ENCODE results near the gene AMHR2. TPM values are rescaled to one million over a fixed set of nuclear protein-coding genes. Genes with fewer than 3 reads are reported as not detected.
"Not testable (repeated sequence)": the region's sequence is repeated elsewhere in the genome, so short reads cannot be mapped to it uniquely, and the experiment has no call there.

The AMHR2 gene
- total RNA-seq, 2 experiments from 2014 or later, result not detected

DNA sequence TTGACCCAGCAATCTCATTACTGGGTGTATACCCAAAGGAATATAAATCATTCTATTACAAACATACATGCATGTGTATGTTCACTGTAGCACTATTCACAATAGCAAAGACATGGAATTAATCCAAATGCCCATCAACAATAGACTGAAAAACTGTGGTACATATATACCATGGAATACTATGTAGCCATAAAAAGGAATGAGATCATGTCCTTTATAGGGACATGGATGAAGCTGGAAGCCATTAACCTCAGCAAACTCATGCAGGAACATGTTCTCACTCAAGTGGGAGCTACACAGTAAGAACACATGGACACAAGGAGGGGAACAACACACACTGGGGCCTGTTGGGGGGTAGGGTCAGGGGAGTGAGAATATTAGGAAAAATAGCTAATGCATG is 15.9 kb downstream of the AMHR2 start:
- intact Hi-C loops (cut with micrococcal nuclease); H3K4me3 Mint-ChIP-seq; DNase-seq; H3K27me3 Mint-ChIP-seq (ENCODE audit: low read depth); H3K27ac Mint-ChIP-seq; H3K9me3 Mint-ChIP-seq: not testable (repeated sequence)
- H3K36me3 Mint-ChIP-seq (ENCODE audit: low read depth), result peaks cover 19% of the 10 kb centered on the region
- CTCF ChIA-PET, result interaction anchor here (0.8 to 2.4 kb wide), 3 partner anchors 69 to 87 kb away, joined by 3 to 6 read pairs (median 5); no protein-coding TSS in a partner anchor
- H3K4me1 Mint-ChIP-seq (ENCODE audit: low read depth), result peaks cover 22% of the 10 kb centered on the region

DNA sequence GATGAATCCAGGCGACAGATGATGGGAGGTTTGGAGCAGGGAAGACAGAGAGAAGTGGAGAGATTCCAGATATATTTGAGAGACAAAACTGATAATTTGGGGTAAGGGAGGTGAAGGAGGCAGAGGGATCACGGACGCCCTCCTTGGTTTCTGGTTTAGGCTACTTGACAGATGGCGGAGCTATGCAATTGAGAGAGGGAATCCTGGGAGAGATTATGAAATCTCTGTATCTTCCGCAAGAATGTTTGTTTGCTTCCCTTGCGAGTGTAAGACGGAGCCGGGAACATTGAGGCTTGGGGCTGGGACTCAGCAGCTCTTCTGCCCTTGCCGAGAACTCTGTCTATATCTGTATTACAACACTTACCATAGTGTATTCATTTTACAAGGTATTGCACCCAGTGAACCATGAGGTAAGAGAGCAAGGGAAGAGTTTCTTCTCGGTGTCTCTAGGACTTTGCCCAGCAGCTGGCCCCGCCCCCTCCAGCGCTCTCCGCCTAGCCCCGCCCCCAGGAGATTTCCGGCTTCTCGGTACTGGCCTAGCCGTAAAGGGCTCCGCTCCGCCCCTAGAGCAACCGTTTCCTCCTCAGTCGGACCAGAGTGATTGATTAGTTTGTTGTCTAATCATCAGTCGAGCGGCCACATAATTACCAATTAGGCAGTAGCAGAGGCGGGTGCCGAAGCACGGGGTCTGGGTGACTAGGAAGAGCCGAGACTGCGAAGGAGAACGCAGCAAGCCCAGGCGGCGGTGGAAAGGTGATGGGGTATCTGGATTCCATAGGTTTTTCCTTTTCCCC is 17.6 kb downstream of the AMHR2 start, which contains the start of gene PRR13:
TSS of gene PRR13 (plus strand) at position 695 of the 794 bp plus-strand sequence. CDS start 981 bp downstream, outside the sequence.
- Mint-ChIP-seq H3K4me3 (peak within 1 kb of the TSS; percentile 90), H3K4me1 (ENCODE audit: low read depth) (peaks cover 38% of the 10 kb centered on the region), H3K27ac (peak within 1 kb of the TSS; percentile 98), H3K36me3 (ENCODE audit: low read depth) (peaks cover 29% of the 10 kb centered on the region), H3K27me3 (ENCODE audit: low read depth) (no peaks in the 10 kb centered on the region), H3K9me3 (no peaks in the 10 kb centered on the region)
- intact Hi-C loops (cut with micrococcal nuclease), result loop anchor here (1.0 to 2.0 kb wide), 8 partner anchors 10 to 220 kb away; partner anchors contain the start of genes ATF7, PFDN5 and SP1
- peak; percentile 100 for DNase-seq
- CTCF ChIA-PET, result interaction anchor here (0.6 to 2.4 kb wide), 8 partner anchors 10 to 204 kb away, joined by 3 to 7 read pairs (median 4); no protein-coding TSS in a partner anchor

DNA sequence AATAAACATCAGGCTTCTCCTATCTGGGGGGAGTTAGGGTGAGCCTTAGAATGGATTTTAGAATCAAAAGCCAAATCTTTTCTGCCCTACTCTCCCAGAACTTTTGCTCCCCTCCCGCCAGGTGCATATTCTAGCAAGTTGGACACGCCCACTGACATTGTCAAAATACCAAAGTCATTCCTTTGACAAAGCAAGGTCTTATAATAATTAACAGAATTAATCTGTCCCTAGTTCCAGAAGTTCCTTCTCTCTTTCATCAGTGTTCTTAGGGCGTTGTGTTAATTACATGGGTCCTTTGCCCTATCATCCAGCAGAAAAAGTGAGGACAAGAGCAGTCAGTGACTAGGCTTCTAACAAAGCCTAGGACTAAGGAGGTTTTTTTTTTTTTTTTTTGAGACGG is 20.3 kb downstream of the AMHR2 start:
- intact Hi-C loops (cut with micrococcal nuclease), result no loop called here
- CTCF ChIA-PET, result interaction anchor here (0.6 kb wide), 1 partner anchor 55 kb away, joined by 4 read pairs; no protein-coding TSS in a partner anchor
- peaks cover 40% of the 10 kb centered on the region for H3K36me3 Mint-ChIP-seq (ENCODE audit: low read depth)
- H3K9me3 Mint-ChIP-seq, result no peaks in the 10 kb centered on the region
- no peak for DNase-seq
- H3K4me3 Mint-ChIP-seq, result peak overlapping the region; percentile 39
- peak overlapping the region; percentile 74 for H3K27ac Mint-ChIP-seq
- no peaks in the 10 kb centered on the region for H3K27me3 Mint-ChIP-seq (ENCODE audit: low read depth)
- peaks cover 40% of the 10 kb centered on the region for H3K4me1 Mint-ChIP-seq (ENCODE audit: low read depth)

DNA sequence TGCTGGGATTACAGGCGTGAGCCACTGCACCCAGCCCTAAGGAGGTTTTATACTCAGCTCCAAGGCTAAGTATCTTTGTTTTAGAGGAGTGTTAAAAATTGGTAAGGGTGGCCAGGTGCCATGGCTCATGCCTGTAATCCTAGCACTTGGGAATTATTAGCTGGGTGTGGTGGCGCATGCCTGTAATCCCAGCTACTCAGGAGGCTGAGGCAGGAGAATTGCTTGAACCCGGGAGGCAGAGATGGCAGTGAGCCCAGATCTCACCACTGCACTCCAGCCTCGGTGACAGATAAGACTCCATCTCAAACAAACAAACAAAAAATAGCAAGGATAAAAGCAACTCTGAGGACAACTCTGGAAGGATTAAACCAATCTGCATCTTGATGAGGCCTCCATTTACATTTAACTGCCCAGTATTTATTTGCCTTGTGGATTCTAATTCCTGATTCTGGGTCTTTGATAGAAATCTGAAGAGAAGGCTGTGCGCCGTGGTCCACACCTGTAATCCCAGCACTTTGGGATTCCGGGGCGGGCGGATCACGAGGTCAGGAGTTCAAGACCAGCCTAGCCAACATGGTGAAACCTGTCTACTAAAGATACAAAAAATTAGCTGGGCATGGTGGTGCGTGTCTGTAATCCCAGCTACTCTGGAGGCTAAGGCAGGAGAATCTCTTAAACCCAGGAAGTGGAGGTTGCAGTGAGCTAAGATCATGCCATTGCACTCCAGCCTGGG is 21.1 kb downstream of the AMHR2 start:
- peaks cover 40% of the 10 kb centered on the region for H3K36me3 Mint-ChIP-seq (ENCODE audit: low read depth)
- peak overlapping the region; percentile 59 for H3K27ac Mint-ChIP-seq
- CTCF ChIA-PET, result interaction anchor here (0.6 to 1.3 kb wide), 3 partner anchors 24 to 65 kb away, joined by 4 to 7 read pairs (median 6); partner anchors contain the start of gene SP1
- H3K9me3 Mint-ChIP-seq; DNase-seq; H3K4me3 Mint-ChIP-seq; intact Hi-C loops (cut with micrococcal nuclease); H3K27me3 Mint-ChIP-seq (ENCODE audit: low read depth): not testable (repeated sequence)
- peaks cover 40% of the 10 kb centered on the region for H3K4me1 Mint-ChIP-seq (ENCODE audit: low read depth)

DNA sequence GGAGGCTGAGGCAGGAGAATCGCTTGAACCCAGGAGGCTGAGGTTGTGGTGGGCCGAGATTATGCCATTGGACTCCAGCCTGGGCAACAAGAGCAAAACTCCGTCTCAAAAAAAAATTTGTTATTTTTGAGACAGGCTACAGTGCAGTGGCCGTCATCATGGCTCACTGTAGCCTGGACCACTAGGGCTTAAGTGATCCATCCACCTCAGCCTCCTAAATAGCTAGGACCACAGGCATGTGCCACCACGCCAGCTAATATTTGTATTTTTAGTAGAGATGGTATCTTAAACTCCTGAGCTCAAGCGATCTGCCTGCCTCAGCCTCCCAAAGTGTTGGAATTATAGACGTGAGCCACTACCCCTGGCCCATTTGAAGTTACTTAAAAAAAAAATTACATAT is 27.3 kb downstream of the AMHR2 start:
- Mint-ChIP-seq H3K27me3 (ENCODE audit: low read depth) (no peaks in the 10 kb centered on the region), H3K4me1 (ENCODE audit: low read depth) (peaks cover 37% of the 10 kb centered on the region), H3K9me3 (no peaks in the 10 kb centered on the region), H3K36me3 (ENCODE audit: low read depth) (peaks cover 50% of the 10 kb centered on the region), H3K4me3 (peak overlapping the region; percentile 24), H3K27ac (peak overlapping the region; percentile 66)
- CTCF ChIA-PET, result interaction anchor here (0.9 to 1.7 kb wide), 3 partner anchors 10 to 43 kb away, joined by 3 to 7 read pairs (median 5); partner anchors contain the start of gene PRR13
- no peak for DNase-seq
- intact Hi-C loops (cut with micrococcal nuclease), result loop anchor here (1.0 to 10.0 kb wide), 8 partner anchors 10 to 445 kb away; partner anchors contain the start of genes ATF7, CSAD, EIF4B and PRR13

DNA sequence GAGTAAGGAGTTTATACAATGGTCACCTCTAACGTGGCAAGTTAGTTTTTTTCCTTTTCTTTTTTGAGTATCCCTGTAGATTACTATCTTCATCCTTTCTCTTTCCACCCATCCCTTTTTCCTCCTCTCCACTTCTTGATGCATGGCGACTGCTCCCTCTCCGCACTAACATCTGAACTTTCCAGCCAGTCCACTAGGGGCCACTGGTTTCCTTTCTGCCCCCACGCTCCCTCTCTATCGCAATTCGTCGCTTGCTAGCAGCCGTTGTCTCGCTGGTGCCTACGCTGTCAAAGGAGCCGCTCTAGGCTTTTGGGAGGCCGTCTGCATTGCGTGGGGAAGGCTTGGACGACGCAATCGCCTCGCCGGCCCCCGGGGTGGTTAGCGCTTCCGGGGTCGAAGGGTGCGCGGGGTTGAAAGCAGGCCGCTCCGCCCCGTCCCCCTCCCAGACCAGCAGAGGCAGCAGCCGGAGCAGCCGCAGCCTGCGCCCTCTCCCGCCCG is 28.1 kb downstream of the AMHR2 start, which contains the start of gene PCBP2:
TSS of gene PCBP2 (plus strand) at position 442 of the 498 bp plus-strand sequence. CDS start 2,699 bp downstream, outside the sequence.
- Mint-ChIP-seq H3K27me3 (ENCODE audit: low read depth) (no peaks in the 10 kb centered on the region), H3K27ac (peak within 1 kb of the TSS; percentile 99), H3K36me3 (ENCODE audit: low read depth) (peaks cover 53% of the 10 kb centered on the region), H3K4me1 (ENCODE audit: low read depth) (peaks cover 36% of the 10 kb centered on the region), H3K9me3 (no peaks in the 10 kb centered on the region), H3K4me3 (peak within 1 kb of the TSS; percentile 99)
- intact Hi-C loops (cut with micrococcal nuclease), result loop anchor here (1.0 to 10.0 kb wide), 13 partner anchors 10 to 829 kb away; partner anchors contain the start of genes ATF7, ATP5MC2, CBX5 and CSAD
- CTCF ChIA-PET, result interaction anchor here (1.0 to 1.7 kb wide), 2 partner anchors 11 to 42 kb away, joined by 5 to 7 read pairs; partner anchors contain the start of gene PRR13
- DNase-seq, result peak; percentile 99

DNA sequence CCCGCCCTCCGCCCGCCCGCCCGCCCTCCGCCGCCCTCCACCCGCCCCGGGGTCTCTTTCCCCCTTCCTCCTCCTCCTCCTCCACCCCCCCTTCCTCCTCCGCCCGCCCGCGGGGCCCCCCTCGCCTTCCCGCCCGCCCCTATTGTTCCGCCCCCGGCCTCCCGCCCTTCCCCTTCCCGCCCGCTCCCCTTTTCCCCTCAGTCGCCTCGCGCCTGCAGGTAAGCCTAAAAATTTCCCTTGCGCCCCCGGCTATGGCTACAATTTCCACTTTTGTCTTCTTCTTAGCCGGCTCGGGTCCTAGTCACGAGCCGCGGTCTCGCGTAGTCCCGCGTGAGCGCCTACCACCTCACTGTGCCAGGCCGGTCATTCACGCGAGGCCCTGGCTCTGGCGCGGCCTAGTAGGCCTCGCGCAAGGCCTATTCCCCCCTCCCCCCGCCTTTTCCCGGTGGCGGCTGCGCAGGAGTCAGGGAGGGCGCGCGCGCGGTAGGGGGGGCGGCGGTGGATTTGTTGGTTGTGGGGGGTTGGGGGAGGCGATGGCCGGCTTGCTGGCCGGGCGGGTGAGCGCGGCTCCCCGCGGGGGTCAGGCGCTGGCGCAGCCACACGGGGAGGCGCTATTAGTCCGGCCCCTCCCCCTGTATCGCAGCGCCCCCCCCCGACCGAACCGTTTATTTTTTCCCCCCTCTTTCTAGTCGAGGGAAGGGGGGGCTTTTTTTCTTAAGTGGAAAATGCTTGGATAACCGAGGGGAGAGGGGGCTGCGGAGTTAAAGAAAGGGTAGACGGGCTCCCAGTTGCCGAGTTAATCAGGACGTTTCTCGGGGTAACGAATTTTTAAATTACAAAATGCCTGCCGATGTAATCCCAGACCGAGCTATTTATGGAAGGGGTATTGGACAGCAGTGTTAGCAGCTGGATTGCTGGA is 28.8 kb downstream of the AMHR2 start:
- H3K4me1 Mint-ChIP-seq (ENCODE audit: low read depth), result peaks cover 36% of the 10 kb centered on the region
- H3K27ac Mint-ChIP-seq, result peak overlapping the region; percentile 99
- peak overlapping the region; percentile 99 for H3K4me3 Mint-ChIP-seq
- intact Hi-C loops (cut with micrococcal nuclease), result loop anchor here (1.0 to 10.0 kb wide), 7 partner anchors 31 to 828 kb away; partner anchors contain the start of genes ATP5MC2, CBX5, CSAD and ESPL1
- CTCF ChIA-PET, result interaction anchor here (0.7 to 3.3 kb wide), 5 partner anchors 23 to 131 kb away, joined by 3 to 25 read pairs (median 4); partner anchors contain the start of genes AAAS and TARBP2
- H3K36me3 Mint-ChIP-seq (ENCODE audit: low read depth), result peaks cover 55% of the 10 kb centered on the region
- H3K9me3 Mint-ChIP-seq, result no peaks in the 10 kb centered on the region
- peak; percentile 70 for DNase-seq
- H3K27me3 Mint-ChIP-seq (ENCODE audit: low read depth), result no peaks in the 10 kb centered on the region

DNA sequence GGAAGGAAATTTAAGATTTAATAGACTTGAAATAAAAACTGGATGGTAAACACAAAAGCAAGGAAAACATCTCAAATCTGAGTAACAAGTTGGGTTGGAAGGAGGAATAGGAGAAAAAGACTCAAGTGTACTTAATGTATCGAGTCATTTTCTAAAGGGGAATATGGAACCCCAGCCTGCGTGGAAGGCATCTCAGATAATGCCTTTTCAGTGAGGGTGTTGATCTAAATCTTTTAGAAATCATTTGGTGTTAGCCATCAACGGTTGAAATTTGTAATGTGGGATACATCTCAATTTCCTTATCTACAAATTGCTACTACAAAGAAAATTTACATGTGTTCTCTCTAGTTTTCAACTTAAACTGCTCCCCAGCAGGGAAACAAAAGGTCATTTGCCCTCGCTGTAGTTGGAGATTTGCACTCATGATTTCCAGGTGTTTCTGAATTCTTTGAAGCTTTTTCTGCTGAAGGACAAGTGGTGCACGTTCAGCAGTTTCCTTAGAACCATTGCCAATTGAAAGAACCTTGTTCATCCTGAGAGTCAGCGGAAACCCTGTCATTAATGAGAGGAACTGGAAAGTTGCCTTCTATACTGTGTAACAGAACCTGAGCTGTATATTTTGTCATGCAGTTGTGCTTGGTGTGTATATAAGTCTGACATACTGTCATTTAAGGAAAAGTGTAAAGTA is 30.4 kb downstream of the AMHR2 start:
- H3K36me3 Mint-ChIP-seq (ENCODE audit: low read depth), result peaks cover 57% of the 10 kb centered on the region
- peaks cover 45% of the 10 kb centered on the region for H3K4me1 Mint-ChIP-seq (ENCODE audit: low read depth)
- intact Hi-C loops (cut with micrococcal nuclease), result loop anchor here (2.0 to 10.0 kb wide), 3 partner anchors 272 to 827 kb away; partner anchors contain the start of genes CBX5, CSAD, HNRNPA1 and ZNF740
- no peaks in the 10 kb centered on the region for H3K9me3 Mint-ChIP-seq
- H3K27me3 Mint-ChIP-seq (ENCODE audit: low read depth), result no peaks in the 10 kb centered on the region
- peak overlapping the region; percentile 99 for H3K4me3 Mint-ChIP-seq
- peak overlapping the region; percentile 70 for H3K27ac Mint-ChIP-seq
- CTCF ChIA-PET, result interaction anchor here (1.6 to 3.3 kb wide), 3 partner anchors 22 to 133 kb away, joined by 4 to 25 read pairs (median 5); partner anchors contain the start of genes AAAS and TARBP2
- no peak for DNase-seq

DNA sequence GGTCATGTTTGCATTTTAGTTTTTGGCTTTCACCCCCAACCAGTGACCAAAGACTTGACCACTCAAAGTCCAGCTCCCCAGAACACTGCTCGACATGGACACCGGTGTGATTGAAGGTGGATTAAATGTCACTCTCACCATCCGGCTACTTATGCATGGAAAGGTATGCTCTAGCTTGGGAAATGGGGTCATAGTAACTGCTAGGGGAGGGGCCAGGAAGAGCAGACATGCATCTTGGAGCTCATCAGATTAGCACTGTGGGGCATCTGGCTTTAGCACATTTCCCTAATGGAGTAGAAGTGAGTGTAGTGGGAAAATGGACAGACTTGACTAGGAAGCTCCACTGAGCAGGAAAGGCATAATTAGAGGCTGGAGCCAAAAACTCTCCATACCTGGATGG is 31.1 kb downstream of the AMHR2 start:
- CTCF ChIA-PET, result interaction anchor here (3.3 kb wide), 1 partner anchor 21 kb away, joined by 25 read pairs; no protein-coding TSS in a partner anchor

DNA sequence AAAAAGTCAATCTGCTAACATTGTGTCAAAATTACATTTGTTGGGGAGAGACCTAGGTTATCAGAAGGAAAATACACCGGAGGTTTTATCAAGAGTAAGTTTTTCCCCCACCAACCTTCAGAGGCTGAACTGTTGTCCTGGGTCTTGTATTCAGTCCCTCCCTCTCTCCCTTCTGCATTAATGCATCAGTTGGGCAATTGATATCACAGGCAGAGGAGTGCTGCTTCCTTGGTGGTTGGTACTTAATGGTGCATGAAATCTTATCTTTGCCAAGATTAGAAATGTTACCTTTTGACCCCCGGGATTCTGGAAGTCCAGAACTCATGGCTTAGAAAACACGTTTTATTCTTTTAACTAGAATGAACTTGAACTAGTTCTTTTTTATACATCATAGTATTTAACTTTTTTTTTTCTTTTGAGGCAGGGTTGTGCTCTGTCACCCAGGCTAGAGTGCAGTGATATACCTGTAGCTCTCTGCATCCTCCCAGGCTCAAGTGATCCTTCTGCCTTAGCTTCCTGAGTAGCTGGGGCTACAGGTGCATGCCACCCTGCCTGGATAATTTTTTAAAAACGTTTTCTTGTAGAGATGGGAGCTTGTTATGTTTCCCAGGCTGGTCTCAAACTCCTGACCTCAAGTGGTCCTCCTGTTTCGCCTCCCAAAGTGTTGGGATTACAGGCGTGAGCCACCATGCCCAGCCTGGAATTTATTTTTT is 33.2 kb downstream of the AMHR2 start:
- Mint-ChIP-seq H3K36me3 (ENCODE audit: low read depth) (peaks cover 78% of the 10 kb centered on the region), H3K9me3 (no peaks in the 10 kb centered on the region), H3K4me3 (no peak overlapping the region), H3K27me3 (ENCODE audit: low read depth) (no peaks in the 10 kb centered on the region), H3K4me1 (ENCODE audit: low read depth) (peaks cover 59% of the 10 kb centered on the region), H3K27ac (no peak overlapping the region)
- DNase-seq, result no peak
- intact Hi-C loops (cut with micrococcal nuclease), result loop anchor here (10.0 kb wide), 1 partner anchor 422 kb away; no protein-coding TSS in a partner anchor
- CTCF ChIA-PET, result no interaction called here

More for the DNA sequence above, 31.1 kb downstream of the AMHR2 start:
- Mint-ChIP-seq H3K4me1 (ENCODE audit: low read depth) (peaks cover 48% of the 10 kb centered on the region), H3K4me3 (peak overlapping the region; percentile 6), H3K9me3 (no peaks in the 10 kb centered on the region), H3K36me3 (ENCODE audit: low read depth) (peaks cover 60% of the 10 kb centered on the region), H3K27ac (peak overlapping the region; percentile 70), H3K27me3 (ENCODE audit: low read depth) (no peaks in the 10 kb centered on the region)
- no peak for DNase-seq
- intact Hi-C loops (cut with micrococcal nuclease), result loop anchor here (5.0 to 10.0 kb wide), 2 partner anchors 272 to 420 kb away; partner anchors contain the start of genes CSAD and ZNF740
